ENCODE results near the gene CASZ1.

The CASZ1 gene

DNA sequence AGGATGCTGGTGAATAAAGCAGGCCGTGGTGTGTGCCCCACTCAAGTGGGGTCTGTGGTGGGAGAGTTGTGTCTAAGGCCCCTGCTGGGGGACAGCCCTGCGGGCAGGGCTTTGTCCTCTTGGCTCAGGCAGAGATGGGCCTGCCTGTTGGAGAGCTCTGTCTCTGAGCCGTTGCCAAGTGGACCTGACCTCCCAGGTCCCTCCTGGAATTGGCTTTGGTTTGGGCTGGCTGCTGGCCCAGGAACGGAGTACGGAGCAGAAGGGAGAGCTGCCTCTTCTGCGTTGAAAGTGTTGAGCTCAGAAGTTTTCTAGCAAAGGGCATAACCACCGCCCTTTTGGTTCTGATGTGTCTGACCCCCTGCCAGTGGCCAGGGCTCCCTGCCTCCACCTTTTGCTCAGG, 167.8 kb downstream of the CASZ1 start:
- H3K27ac ChIP-seq = peak overlapping the region; percentile 100
- TF ChIP-seq, protein P1, sequence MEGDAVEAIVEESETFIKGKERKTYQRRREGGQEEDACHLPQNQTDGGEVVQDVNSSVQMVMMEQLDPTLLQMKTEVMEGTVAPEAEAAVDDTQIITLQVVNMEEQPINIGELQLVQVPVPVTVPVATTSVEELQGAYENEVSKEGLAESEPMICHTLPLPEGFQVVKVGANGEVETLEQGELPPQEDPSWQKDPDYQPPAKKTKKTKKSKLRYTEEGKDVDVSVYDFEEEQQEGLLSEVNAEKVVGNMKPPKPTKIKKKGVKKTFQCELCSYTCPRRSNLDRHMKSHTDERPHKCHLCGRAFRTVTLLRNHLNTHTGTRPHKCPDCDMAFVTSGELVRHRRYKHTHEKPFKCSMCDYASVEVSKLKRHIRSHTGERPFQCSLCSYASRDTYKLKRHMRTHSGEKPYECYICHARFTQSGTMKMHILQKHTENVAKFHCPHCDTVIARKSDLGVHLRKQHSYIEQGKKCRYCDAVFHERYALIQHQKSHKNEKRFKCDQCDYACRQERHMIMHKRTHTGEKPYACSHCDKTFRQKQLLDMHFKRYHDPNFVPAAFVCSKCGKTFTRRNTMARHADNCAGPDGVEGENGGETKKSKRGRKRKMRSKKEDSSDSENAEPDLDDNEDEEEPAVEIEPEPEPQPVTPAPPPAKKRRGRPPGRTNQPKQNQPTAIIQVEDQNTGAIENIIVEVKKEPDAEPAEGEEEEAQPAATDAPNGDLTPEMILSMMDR (IDR thresholded peaks at IDR 0.05) = no peak
- TF ChIP-seq ZFX (IDR thresholded peaks at IDR 0.05; ENCODE audit: borderline replicate concordance) = no peak

DNA sequence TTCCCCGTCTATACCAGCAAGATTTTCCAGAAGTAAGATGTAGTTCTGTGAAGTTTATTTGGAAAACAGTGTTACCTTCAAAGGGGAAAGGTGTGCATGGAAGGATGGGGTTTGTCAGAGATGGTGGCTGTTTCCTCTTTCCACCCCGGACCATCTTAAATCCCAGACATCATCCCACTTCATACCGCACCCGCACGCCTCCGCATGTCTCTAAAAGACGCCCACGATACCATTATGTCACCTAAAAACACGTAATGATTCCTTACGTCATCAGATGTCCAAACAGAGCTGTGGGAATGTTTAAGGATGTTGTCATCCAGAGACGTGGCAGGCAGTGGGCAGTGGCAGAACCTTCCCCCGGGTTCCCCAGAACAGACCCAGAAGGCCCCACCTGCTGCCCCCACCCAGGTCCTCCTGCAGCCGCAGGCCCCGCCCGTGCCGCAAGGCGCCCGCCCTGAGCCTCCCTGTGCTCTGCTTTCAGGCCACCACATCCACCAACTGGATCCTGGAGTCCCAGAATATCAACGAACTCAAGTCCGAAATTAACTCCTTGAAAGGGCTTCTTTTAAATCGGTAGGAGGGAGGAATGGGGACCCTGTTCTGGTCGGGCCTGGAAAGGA, 169.5 kb downstream of the CASZ1 start:
- TF ChIP-seq, protein P1 (IDR thresholded peaks at IDR 0.05) = no peak
- TF ChIP-seq ZFX (IDR thresholded peaks at IDR 0.05; ENCODE audit: borderline replicate concordance) = no peak
- H3K27ac ChIP-seq = peak overlapping the region; percentile 100

DNA sequence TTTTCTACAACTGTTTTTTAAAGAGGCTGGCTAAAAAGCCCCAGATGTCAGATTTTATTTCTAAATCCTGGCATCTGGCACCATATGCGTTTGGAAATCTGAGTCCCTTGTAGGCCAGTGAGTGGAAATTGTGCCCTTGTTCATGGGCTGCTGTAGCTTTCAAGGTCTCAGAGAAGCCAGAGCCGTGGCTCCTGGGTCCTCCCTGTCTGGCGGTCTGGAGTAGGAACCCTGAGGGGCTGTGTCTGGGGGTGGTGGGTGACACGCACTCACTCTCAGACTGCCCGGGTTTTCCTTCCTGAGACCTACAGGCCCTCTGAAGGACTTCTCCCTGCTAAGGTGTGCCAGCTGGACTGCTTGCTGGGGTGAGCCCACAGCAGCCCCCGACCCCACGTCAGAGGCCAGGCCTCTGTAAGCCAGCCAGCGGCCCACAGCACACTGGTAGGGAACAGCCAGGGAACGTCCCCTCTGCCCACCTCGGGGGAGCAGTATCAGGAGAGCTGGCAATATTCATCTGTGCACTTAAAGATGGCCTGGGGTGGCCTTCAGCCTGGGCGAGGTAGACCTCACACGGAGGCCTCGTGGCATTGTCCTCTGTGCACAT, 170.2 kb downstream of the CASZ1 start:
- TF ChIP-seq, protein P1 (IDR thresholded peaks at IDR 0.05) = no peak
- TF ChIP-seq ZFX (IDR thresholded peaks at IDR 0.05; ENCODE audit: borderline replicate concordance) = no peak
- H3K27ac ChIP-seq = peak overlapping the region; percentile 100; the same call in 1 of the 2 replicates

DNA sequence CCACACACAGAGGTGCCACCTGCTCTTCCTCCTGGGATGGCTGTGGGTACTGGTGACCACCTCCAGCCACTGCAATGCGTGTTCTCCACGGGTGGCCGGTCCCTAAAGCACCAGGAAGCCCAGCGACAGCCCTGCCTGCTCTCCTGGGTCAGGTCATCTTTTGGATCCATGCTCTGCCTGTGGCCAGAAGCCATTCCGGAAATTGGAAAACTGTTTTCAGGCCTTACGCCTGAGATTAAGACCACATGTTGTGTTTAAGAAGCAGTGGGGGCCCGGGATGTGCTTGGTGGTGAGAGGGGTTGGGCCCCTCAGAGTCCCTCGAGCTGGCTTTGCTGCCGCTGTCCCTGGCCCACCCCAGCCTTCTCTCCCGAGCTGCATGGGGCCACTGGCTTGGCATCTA, 170.9 kb downstream of the CASZ1 start:
- no peak for TF ChIP-seq ZFX (IDR thresholded peaks at IDR 0.05; ENCODE audit: borderline replicate concordance)
- TF ChIP-seq, protein P1 (IDR thresholded peaks at IDR 0.05) = no peak
- peak overlapping the region; percentile 100; the same call in 1 of the 2 replicates for H3K27ac ChIP-seq

DNA sequence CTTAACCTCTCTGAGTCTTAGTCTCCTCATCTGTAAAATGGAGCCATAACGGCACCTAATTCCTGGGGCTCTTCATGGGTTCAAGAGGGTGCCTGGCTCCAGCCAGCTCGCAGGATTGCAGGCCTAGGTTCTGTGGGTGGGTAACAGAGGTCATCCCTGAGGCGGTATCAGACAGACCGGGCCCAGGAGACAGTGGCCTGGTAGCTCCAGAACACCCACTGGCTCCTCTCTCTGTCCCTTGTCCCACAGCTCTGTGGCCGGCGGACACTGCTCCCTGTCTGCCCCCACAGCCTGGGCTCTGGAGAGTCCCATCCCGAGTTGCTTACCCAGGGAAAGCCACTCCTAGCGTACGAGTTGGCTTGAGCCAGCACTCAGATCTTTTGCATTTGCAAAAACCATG, 171.4 kb downstream of the CASZ1 start:
- 0 out of 2 replicates have a peak overlapping the region, but pooled peaks have one; percentile 13 for H3K27ac ChIP-seq
- TF ChIP-seq, protein P1 (IDR thresholded peaks at IDR 0.05) = no peak
- TF ChIP-seq ZFX (IDR thresholded peaks at IDR 0.05; ENCODE audit: borderline replicate concordance) = no peak

DNA sequence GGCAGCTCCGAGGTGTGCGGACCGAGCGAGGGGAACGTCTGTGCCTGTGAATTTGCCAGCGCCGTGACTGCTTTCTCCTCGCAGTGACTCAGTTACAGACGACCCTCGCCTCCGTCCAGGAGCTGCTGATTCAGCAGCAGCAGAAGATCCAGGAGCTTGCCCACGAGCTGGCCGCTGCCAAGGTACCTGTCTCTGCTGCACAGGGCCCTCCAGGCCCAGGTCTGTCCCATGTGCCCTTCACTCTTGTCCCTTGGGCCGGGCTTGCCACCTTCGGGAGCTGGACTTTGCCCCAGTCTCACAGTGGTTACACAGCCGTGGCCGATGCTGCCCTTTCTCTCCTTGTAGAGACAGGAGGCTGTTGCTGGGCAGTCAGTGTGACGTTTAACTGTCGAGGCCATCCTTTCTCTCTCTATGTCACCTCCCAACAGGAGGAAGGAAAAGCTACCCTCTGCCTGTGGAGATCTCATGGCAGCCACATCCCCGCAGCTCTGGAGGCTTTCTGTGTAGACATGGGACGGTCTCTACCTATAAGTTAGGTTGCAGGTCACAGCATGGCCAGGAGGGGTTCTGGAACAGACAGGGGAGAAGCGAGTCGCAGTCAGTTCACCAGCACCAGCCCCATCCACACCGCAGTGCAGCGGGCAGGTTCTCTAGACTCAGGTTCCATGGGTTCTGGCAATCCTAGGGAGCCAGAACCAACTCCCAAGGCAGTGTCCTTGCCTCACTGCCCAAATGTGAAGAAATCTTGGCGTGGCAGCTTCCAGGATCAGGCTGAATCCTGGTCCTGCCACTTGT, 172.0 kb downstream of the CASZ1 start:
- TF ChIP-seq ZFX (IDR thresholded peaks at IDR 0.05; ENCODE audit: borderline replicate concordance) = no peak
- TF ChIP-seq, protein P1 (IDR thresholded peaks at IDR 0.05) = no peak
- H3K27ac ChIP-seq = 0 out of 2 replicates have a peak overlapping the region, but pooled peaks have one; percentile 13
